Ectodermal cell (in vitro differentiated cells): ENCODE results near the gene TSPAN13.

Source experiments
- H3K27ac ChIP-seq: 2 replicates; pipeline ENCODE4 v1.7.0; 2013; ENCODE audit warnings: mild to moderate bottlenecking, low read depth, low read length; ENCODE audit not compliant: insufficient read depth, poor library complexity, severe bottlenecking
- H3K27me3 ChIP-seq: 2 replicates; pipeline ENCODE4 v1.7.0; 2013; ENCODE audit warnings: mild to moderate bottlenecking, low read length; ENCODE audit not compliant: insufficient read depth, control insufficient read depth, poor library complexity, severe bottlenecking
- H3K36me3 ChIP-seq: one replicate; pipeline ENCODE4 v1.7.0; 2013; ENCODE audit warnings: low read length; ENCODE audit not compliant: control insufficient read depth, insufficient read depth
- H3K4me1 ChIP-seq: one replicate; pipeline ENCODE4 v1.7.0; 2013; ENCODE audit warnings: low read length; ENCODE audit not compliant: control insufficient read depth, insufficient read depth
- H3K4me3 ChIP-seq: 2 replicates; pipeline ENCODE4 v1.7.0; 2013; ENCODE audit warnings: low read depth, low read length, control low read depth; ENCODE audit not compliant: insufficient read depth
- H3K9me3 ChIP-seq: 2 replicates; pipeline ENCODE4 v1.7.0; 2013; ENCODE audit warnings: mild to moderate bottlenecking, low read length, moderate library complexity; ENCODE audit not compliant: control insufficient read depth
- WGBS, 2 experiments: methylation state at CpG; one replicate each; pipeline ENCODE4 v1.1.7; 2013; ENCODE audit warnings: missing lambda C conversion rate in 2 of 2; 5-methylcytosine and 5-hydroxymethylcytosine counted together

Gene TSPAN13

DNA sequence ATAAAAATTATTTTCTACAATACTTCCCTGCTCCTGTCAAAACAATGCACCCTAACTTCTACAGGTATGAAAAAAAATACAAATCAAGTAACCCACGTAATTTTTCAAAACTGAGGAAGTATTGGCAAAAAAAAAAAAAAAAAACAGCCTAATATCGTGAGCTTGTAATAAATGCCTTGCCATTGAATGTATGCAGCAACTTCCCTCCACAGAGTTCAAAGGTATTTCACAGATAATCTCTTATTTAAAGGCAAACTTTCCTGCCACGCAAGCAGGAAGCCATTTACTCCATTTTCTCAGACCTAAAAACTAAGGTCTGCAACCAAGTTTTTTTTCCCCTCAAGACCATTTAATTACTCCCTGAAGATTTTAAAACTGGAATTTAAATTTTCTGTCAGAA lies 51.9 kb downstream of the TSPAN13 start:
- Histone ChIP-seq H3K4me3 (no peak overlapping the region), H3K4me1 (no peaks in the 10 kb centered on the region), H3K36me3 (no peaks in the 10 kb centered on the region), H3K9me3 (no peaks in the 10 kb centered on the region), H3K27ac (no peak overlapping the region), H3K27me3 (no peaks in the 10 kb centered on the region)
- 92 to 93% methylated on average over 3 of the region's 3 CpGs for WGBS, 2 experiments

DNA sequence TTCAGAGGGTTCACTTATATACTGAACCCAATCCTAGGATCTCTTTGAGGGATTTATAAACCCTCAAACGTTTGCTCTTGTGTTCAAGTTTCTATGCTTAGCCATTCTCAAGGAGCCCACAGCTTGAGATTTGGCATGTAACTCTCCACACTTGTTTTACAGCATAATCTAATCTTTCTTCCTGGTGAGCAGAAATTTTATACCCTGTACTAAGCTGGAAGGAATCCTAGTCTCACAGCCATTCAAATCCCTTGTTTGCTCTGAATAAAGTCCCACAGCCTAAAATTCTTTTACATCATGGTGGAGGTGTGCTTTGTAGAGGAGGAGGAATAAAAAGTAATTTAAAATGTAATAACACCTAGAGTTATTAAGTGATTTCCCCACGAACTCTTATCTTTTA lies 56.6 kb downstream of the TSPAN13 start:
- WGBS, 2 experiments = 74 to 85% methylated on average over 2 of the region's 2 CpGs
- Histone ChIP-seq H3K36me3 (no peaks in the 10 kb centered on the region), H3K4me3 (no peak overlapping the region), H3K27ac (no peak overlapping the region), H3K27me3 (no peaks in the 10 kb centered on the region), H3K4me1 (no peaks in the 10 kb centered on the region), H3K9me3 (no peaks in the 10 kb centered on the region)

DNA sequence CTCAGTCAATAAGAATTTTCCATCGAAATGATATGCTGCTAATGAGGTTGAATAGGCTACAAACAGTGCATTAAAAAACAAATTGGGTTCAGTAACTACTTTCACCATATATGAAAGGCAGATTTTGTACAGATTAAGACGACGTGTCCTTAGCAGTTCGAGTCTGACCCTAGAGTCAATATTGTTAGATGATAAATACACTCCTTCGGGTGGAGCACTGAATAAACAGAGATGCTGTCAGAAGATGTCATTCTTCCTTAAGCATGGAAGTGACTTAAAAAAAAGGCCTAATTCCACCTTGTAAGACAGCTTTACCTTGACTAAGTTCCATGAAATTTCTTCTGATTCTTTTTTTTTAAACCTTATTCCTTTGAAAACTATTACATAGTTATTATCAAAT lies 57.0 kb downstream of the TSPAN13 start:
- H3K9me3 ChIP-seq = no peaks in the 10 kb centered on the region
- 97 to 98% methylated on average over 5 of the region's 5 CpGs for WGBS, 2 experiments
- H3K27me3 ChIP-seq = no peaks in the 10 kb centered on the region
- H3K36me3 ChIP-seq = no peaks in the 10 kb centered on the region
- H3K27ac ChIP-seq = no peak overlapping the region
- no peaks in the 10 kb centered on the region for H3K4me1 ChIP-seq
- no peak overlapping the region for H3K4me3 ChIP-seq

DNA sequence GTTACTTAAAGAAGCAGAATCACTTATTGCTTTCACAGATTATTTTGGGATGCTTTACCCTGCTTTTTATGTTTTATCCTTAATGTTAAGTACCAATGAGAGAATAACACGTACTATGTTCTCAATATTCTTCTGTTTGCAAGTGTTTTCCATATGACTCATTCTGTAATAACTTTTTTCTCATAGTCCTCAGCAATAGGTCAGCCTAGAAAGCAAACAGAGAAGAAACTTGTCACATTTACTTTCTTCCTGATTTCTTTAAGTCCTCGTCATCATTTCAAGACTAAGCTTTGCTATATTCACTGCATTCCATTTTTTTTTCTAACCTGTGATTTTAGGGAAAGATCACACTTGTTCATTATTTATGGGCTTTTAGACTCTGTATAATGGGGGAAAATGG lies 58.0 kb downstream of the TSPAN13 start:
- H3K27me3 ChIP-seq = no peaks in the 10 kb centered on the region
- H3K9me3 ChIP-seq = no peaks in the 10 kb centered on the region
- 83 to 96% methylated on average over 2 of the region's 2 CpGs for WGBS, 2 experiments
- H3K36me3 ChIP-seq = no peaks in the 10 kb centered on the region
- no peaks in the 10 kb centered on the region for H3K4me1 ChIP-seq
- H3K4me3 ChIP-seq = no peak overlapping the region
- H3K27ac ChIP-seq = no peak overlapping the region

DNA sequence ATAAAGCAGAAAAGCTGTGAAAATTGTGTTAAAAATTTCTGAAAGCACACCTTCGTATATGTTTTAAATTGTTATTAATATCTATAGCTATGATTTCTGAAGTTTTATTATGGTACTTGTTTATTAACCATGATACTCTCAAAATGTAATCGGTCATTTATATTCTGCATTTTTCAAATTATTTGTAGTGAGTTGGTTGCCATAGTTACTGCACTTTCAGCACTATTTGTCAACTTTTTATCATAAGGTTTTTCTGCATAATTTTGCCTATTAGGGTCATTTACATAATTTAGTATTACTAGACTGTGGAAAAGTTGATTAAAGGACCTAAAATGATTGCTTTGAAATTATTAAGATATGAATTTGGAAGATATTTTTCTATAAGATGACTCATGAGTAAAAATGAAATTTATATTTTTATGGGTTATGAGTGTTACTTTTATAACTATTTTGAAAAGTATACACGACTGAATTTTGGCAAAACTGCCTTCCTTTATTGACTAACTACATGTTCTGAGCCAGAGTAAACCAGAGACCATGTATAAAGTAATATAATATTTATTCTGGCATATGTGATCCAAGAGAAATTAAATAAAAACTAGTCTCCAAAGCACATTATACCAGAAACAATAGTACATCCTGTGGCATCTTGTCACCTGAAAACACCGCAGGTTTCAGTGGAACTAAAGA lies 59.1 kb downstream of the TSPAN13 start:
- no peaks in the 10 kb centered on the region for H3K36me3 ChIP-seq
- no peaks in the 10 kb centered on the region for H3K27me3 ChIP-seq
- 88 to 93% methylated on average over 1 to 3 of the region's 4 CpGs for WGBS, 2 experiments
- no peaks in the 10 kb centered on the region for H3K4me1 ChIP-seq
- no peak overlapping the region for H3K4me3 ChIP-seq
- no peaks in the 10 kb centered on the region for H3K9me3 ChIP-seq
- no peak overlapping the region for H3K27ac ChIP-seq

DNA sequence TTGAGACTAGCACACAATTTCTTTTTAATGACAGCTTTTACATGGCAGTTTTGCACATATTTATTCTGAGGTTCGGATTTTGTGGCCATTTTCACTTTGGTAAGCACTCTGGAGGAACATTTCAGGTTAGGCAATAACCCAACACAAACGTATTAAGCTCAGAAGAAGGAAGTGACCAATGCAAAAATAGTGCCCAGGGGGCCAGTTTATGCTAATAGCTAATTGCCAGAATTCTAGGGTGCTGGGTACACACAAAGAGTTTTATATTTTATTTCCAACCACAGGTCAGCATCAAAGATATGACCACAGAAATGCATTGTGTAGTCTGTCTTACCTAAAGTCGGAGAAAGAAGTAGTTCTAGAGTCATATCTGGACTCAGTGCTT lies 59.7 kb downstream of the TSPAN13 start:
- Histone ChIP-seq H3K9me3 (no peaks in the 10 kb centered on the region), H3K4me3 (no peak overlapping the region), H3K27ac (no peak overlapping the region), H3K36me3 (no peaks in the 10 kb centered on the region), H3K27me3 (no peaks in the 10 kb centered on the region), H3K4me1 (no peaks in the 10 kb centered on the region)
- whole genome bisulfite sequencing, 2 experiments = 84 to 90% methylated on average over 2 to 3 of the region's 3 CpGs

DNA sequence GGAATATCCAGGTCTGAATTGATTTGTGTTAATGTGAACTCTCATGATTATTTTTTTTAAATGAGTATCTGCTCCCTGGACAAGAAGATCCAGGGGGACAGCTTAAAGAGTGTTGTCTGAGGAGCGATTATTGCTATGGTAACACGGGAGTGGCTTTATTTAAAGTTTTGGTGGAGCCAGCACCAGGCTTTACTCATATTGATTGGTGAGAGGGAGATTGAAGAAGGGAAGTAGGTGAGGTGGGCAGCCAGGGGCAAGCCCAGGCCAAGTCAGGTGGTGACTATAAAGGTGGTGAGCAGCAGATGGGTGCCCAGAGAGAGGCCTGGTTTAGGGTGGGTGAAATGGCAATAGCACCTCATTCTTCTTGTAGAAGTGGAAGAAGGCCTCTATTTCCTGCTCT lies 61.4 kb downstream of the TSPAN13 start:
- Histone ChIP-seq H3K27me3 (no peaks in the 10 kb centered on the region), H3K4me1 (no peaks in the 10 kb centered on the region), H3K27ac (no peak overlapping the region), H3K36me3 (no peaks in the 10 kb centered on the region), H3K4me3 (no peak overlapping the region), H3K9me3 (no peaks in the 10 kb centered on the region)
- 95 to 96% methylated on average over 2 of the region's 2 CpGs for WGBS, 2 experiments

DNA sequence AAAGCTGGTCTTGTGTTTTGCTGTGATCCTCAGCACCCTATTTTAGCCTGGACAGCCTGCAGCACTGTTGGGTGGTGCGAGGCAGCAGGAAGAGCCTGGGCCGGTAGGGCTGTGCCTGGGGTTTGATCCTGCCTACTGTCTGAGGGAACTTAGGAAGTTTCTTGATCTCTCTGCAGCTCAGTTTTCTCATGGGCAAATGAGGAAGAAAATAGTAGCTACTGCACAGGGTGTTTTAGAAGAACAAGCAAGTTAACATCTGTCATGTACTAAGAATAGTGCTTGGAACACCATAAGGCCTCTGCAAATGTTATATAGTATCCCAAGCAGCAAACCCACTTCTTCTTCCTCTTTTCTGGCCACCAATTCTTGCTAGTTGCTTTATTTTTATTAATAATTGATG lies 63.3 kb downstream of the TSPAN13 start:
- H3K4me3 ChIP-seq = no peak overlapping the region
- WGBS, 2 experiments = 43 to 48% methylated on average over 2 of the region's 2 CpGs

DNA sequence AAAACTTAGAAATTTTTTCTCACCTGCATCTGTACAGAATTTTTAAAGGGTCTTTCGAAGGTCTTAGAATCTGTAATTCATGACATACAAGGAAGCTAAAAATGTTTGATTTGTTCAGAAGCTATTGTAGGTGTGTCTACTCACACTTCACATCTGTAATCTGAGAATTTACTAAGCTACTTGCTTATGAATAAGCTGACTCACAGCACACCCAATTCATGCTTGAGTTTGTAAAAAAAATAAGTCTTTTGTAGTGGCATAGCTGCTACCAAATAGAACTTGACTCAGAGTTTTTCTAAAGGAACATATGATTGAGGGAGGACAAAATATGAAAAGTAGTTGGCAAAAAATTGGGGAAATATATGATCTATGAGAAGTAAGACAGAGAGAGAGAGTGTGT lies 64.0 kb downstream of the TSPAN13 start:
- Histone ChIP-seq H3K36me3 (no peaks in the 10 kb centered on the region), H3K27me3 (no peaks in the 10 kb centered on the region), H3K9me3 (no peaks in the 10 kb centered on the region), H3K4me1 (no peaks in the 10 kb centered on the region), H3K4me3 (no peak overlapping the region), H3K27ac (no peak overlapping the region)
- WGBS, 2 experiments = no CpG with 5 or more reads among the region's 1 CpG

More for the DNA sequence above, 63.3 kb downstream of the TSPAN13 start:
- H3K9me3 ChIP-seq = no peaks in the 10 kb centered on the region
- H3K4me1 ChIP-seq = no peaks in the 10 kb centered on the region
- H3K27me3 ChIP-seq = no peaks in the 10 kb centered on the region
- H3K36me3 ChIP-seq = no peaks in the 10 kb centered on the region
- no peak overlapping the region for H3K27ac ChIP-seq

DNA sequence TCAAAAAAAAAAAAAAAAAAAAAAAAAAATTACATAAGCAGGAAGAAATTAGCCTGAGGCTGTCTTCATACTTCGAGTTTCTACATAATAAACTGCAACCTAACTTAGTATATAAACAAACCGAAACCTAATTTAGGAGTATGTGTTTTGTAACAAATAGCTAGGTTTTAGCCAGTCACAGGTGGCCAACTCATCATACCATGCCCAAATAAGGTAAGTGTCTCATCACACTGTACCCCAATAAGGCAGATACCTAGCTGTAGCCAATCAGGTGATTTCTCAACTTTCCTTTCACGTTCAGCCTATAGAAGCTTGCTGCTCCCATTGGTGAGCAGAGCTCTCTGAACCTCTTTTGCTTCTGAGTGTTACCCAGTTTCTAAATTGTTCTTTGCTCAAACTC lies 65.2 kb downstream of the TSPAN13 start:
- H3K36me3 ChIP-seq = no peaks in the 10 kb centered on the region
- H3K27ac ChIP-seq = no peak overlapping the region
- H3K9me3 ChIP-seq = no peaks in the 10 kb centered on the region
- no peaks in the 10 kb centered on the region for H3K27me3 ChIP-seq
- no peak overlapping the region for H3K4me3 ChIP-seq
- 90 to 96% methylated on average over 1 to 3 of the region's 3 CpGs for WGBS, 2 experiments
- no peaks in the 10 kb centered on the region for H3K4me1 ChIP-seq

DNA sequence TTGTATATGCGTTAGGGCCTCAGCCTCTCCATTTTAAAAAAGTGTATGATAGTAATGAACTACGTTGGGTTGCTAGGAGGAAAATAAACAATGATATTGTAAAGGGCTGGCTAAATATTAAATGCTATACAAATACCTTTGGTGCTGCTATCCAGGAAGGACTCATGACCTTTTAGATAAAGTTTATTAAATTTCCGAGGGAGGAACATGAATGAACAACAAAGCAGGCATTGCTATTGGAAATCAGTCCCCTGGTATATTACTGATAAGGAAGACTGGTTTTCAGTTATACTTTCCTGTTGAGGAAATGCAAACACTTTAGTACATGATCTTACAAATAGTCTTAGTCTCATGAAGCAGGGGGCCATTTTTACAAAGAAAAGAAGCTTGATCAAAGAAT lies 68.5 kb downstream of the TSPAN13 start:
- no peaks in the 10 kb centered on the region for H3K36me3 ChIP-seq
- no peaks in the 10 kb centered on the region for H3K4me1 ChIP-seq
- no peaks in the 10 kb centered on the region for H3K9me3 ChIP-seq
- no peak overlapping the region for H3K27ac ChIP-seq
- H3K27me3 ChIP-seq = no peaks in the 10 kb centered on the region
- WGBS, 2 experiments = 95 to 98% methylated on average over 3 of the region's 3 CpGs
- H3K4me3 ChIP-seq = no peak overlapping the region
